ENCODE measurements around the gene AQP12A.

The AQP12A gene

GRCh38 chr2:240739797-240740196 is 48.1 kb downstream of the AQP12A start:
- DNase-seq (ENCODE audit: low read depth, low spot score) = no peak

- DNase-seq (ENCODE audit: low read depth, low spot score) = no peak
These were observed 49.4 kb downstream of the AQP12A start for GRCh38 chr2:240741091-240741490.

GRCh38 chr2:240742602-240743095 is 51.0 kb downstream of the AQP12A start:
- DNase-seq (ENCODE audit: low read depth, low spot score) = no peak

- no peak for DNase-seq (ENCODE audit: low read depth, low spot score)
These were observed 53.8 kb downstream of the AQP12A start for GRCh38 chr2:240745456-240745855.

- DNase-seq (ENCODE audit: low read depth, low spot score) = no peak
These were observed 54.3 kb downstream of the AQP12A start for GRCh38 chr2:240745962-240746361.

- no peak for DNase-seq (ENCODE audit: low read depth, low spot score)
These were observed 55.0 kb downstream of the AQP12A start for GRCh38 chr2:240746671-240747070.

- DNase-seq (ENCODE audit: low read depth, low spot score) = no peak
These were observed 55.6 kb downstream of the AQP12A start for GRCh38 chr2:240747256-240747655.
